AG04450 (cell line): Measurements from ENCODE around the gene SORL1. TPM values are rescaled to one million over a fixed set of nuclear protein-coding genes. Genes with fewer than 3 reads are reported as not detected.

Experiments used
- CTCF ChIA-PET: fragments of 300-600, 350-600 bp; formaldehyde crosslinking; extraction: SDS; loops from one replicate; lab custom pipeline; 2022; ENCODE audit warnings: antibody characterized with exemption, inconsistent platforms; lab: Charles Lee
- POLR2A ChIA-PET: fragments of 350-600 bp; formaldehyde crosslinking; extraction: SDS; loops from one replicate; lab custom pipeline; 2021; ENCODE audit warnings: antibody characterized with exemption, inconsistent platforms; lab: Yijun Ruan, JAX
- DNase-seq: peaks from one replicate; pipeline ENCODE4 v3.0.0-alpha.2; 2011; ENCODE audit warnings: low read depth, low spot score
- H3K27ac ChIP-seq: one replicate; pipeline ENCODE4 v1.5.1; 2012; ENCODE audit warnings: low read depth, low read length, control low read depth
- H3K27me3 ChIP-seq: one replicate; pipeline ENCODE4 v1.6.0; 2012; ENCODE audit warnings: low read length; ENCODE audit not compliant: control insufficient read depth, insufficient read depth
- H3K4me3 ChIP-seq: 2 replicates; pipeline ENCODE4 v1.5.1; 2011; ENCODE audit warnings: mild to moderate bottlenecking, low read depth, low read length, control low read depth
- H3K9me3 ChIP-seq: 2 replicates; pipeline ENCODE4 v1.5.1; 2012; ENCODE audit warnings: low read length; ENCODE audit not compliant: control insufficient read depth, insufficient read depth
- polyA plus RNA-seq: library from polyadenylated mRNA; depleted of rRNA; stranded (reverse); fragments of >200 nt; gene quantifications from 2 replicates; pipeline ENCODE4 v1.2.3, GENCODE V29; 2011
- TF ChIP-seq, protein P1 (sequence below): IDR thresholded peaks from 2 replicates; pipeline ENCODE4 v1.5.1; 2011; ENCODE audit warnings: low read depth, low read length, control low read depth, inconsistent platforms

The SORL1 gene
- polyA plus RNA-seq, 1 experiment: 5.4 TPM

- POLR2A ChIA-PET: no interaction called here
- CTCF ChIA-PET: no interaction called here
- TF ChIP-seq, protein P1, sequence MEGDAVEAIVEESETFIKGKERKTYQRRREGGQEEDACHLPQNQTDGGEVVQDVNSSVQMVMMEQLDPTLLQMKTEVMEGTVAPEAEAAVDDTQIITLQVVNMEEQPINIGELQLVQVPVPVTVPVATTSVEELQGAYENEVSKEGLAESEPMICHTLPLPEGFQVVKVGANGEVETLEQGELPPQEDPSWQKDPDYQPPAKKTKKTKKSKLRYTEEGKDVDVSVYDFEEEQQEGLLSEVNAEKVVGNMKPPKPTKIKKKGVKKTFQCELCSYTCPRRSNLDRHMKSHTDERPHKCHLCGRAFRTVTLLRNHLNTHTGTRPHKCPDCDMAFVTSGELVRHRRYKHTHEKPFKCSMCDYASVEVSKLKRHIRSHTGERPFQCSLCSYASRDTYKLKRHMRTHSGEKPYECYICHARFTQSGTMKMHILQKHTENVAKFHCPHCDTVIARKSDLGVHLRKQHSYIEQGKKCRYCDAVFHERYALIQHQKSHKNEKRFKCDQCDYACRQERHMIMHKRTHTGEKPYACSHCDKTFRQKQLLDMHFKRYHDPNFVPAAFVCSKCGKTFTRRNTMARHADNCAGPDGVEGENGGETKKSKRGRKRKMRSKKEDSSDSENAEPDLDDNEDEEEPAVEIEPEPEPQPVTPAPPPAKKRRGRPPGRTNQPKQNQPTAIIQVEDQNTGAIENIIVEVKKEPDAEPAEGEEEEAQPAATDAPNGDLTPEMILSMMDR: no peak
Observed at GRCh38 chr11:121587182-121587581, 135.1 kb downstream of the SORL1 start.

DNA sequence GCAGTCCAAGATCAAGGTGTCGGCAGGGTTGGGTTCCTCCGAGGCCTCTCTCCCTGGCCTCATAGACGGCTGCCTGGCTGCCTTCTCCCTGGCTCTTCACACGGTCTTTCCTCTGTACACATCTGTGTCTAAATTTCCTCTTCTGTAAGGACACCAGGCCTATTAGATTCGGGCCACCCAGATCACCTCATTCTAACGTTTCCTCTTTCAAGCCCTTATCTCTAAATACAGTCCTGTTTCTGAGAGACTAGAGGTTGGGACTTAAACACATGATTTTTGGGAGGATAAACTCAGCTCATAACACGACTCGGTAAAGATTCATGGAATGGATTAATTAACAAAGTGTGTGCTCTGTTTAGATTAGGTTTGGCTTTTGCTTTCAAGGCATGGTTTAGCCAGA, 136.6 kb downstream of the SORL1 start:
- TF ChIP-seq, protein P1: no peak
- POLR2A ChIA-PET: no interaction called here
- Histone ChIP-seq H3K4me3 (no peak overlapping the region), H3K9me3 (peaks cover 4% of the 10 kb centered on the region; the same call in 1 of the 2 replicates), H3K27me3 (no peaks in the 10 kb centered on the region), H3K27ac (no peak overlapping the region)
- DNase-seq: no peak
- CTCF ChIA-PET: interaction anchor here (0.6 kb wide), 1 partner anchor 512 kb away, joined by 3 read pairs; no protein-coding TSS in a partner anchor

More at GRCh38 chr11:121587182-121587581, 135.1 kb downstream of the SORL1 start:
- no peak for DNase-seq
- Histone ChIP-seq H3K27ac (no peak overlapping the region), H3K27me3 (no peaks in the 10 kb centered on the region), H3K4me3 (no peak overlapping the region), H3K9me3 (no peaks in the 10 kb centered on the region)

DNA sequence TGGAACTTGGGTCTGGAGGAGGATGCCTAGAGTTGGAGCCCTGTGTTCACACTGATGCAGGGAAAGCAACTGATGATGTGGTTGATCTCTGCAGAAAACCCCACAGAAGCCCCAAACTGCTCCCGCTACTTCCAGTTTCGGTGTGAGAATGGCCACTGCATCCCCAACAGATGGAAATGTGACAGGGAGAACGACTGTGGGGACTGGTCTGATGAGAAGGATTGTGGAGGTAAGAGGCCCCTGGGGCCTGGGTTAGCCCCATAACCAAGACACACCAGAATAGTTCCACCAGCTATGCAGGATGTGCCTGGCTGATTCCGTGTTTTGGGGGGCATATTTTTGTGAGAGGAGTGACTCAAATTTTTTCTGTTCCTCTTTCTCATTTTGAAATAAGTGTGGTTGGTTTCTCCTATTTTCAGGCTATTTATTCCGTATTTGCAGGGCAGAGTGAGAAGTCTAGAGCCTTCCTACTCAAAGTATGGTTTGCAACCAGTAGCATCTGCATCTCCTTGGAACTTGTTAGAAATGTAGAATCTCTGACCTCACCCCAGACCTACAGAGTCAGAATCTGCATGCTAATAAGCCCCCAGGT, 137.9 kb downstream of the SORL1 start:
- H3K9me3 ChIP-seq: peaks cover 4% of the 10 kb centered on the region; the same call in 1 of the 2 replicates
- H3K27me3 ChIP-seq: no peaks in the 10 kb centered on the region
- DNase-seq: no peak
- H3K27ac ChIP-seq: no peak overlapping the region
- TF ChIP-seq, protein P1: no peak
- ChIA-PET POLR2A (no interaction called here), CTCF (interaction anchor here (1.2 to 3.5 kb wide), 5 partner anchors 13 to 916 kb away, joined by 5 to 15 read pairs (median 11); no protein-coding TSS in a partner anchor)
- H3K4me3 ChIP-seq: no peak overlapping the region

DNA sequence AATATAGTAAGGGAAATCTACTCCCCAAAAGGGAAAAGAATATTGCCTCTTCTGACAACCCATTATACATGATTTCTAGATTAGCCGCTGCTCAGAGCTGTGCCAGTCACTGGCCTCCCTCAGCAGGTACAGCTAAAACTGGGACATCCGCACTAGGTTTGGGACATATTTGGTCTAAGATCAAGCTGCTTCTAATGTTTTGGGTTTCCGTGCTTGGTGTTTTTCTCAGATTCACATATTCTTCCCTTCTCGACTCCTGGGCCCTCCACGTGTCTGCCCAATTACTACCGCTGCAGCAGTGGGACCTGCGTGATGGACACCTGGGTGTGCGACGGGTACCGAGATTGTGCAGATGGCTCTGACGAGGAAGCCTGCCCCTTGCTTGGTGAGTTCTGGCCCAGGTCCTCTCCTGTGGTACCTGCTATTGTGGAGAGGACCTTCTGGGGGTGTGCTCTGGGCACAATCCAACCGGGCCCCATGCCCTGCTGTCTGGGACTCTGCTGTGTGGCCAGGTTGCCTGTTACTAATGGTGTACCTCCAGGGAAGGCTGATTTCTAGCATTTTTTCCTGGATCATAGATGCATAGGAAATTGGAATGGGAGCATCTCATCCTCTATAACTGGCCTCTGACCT, 138.8 kb downstream of the SORL1 start:
- peaks cover 4% of the 10 kb centered on the region for H3K9me3 ChIP-seq
- POLR2A ChIA-PET: interaction anchor here (0.6 kb wide), 1 partner anchor 64 kb away, joined by 3 read pairs; no protein-coding TSS in a partner anchor
- DNase-seq: no peak
- CTCF ChIA-PET: interaction anchor here (0.6 to 3.5 kb wide), 21 partner anchors 11 to 915 kb away, joined by 3 to 15 read pairs (median 6); no protein-coding TSS in a partner anchor
- H3K27ac ChIP-seq: no peak overlapping the region
- no peaks in the 10 kb centered on the region for H3K27me3 ChIP-seq
- TF ChIP-seq, protein P1: no peak
- no peak overlapping the region for H3K4me3 ChIP-seq
